GM23248 (cell line): ENCODE data around the gene DDAH1. TPM values are rescaled to one million over a fixed set of nuclear protein-coding genes. Genes with fewer than 3 reads are reported as not detected.

ENCODE experiments used
- DNase-seq: peaks from one replicate; pipeline ENCODE4 v3.0.0-alpha.2; 2015
- H2AFZ ChIP-seq: fragments of 200-600 bp; sonication (generic); 2 replicates; pipeline ENCODE4 v1.6.1; 2016; ENCODE audit warnings: antibody characterized with exemption
- H3F3A ChIP-seq: fragments of 200-600 bp; sonication (generic); 2 replicates; pipeline ENCODE4 v1.6.1; 2016; ENCODE audit warnings: mild to moderate bottlenecking, antibody characterized with exemption, mixed run types; ENCODE audit not compliant: insufficient read depth
- H3K27ac ChIP-seq: fragments of 200-600 bp; sonication (generic); 2 replicates; pipeline ENCODE4 v1.5.1; 2016; ENCODE audit warnings: mild to moderate bottlenecking
- H3K27me3 ChIP-seq: fragments of 200-600 bp; sonication (generic); replicated peaks from 2 replicates; pipeline ENCODE4 v1.6.1; 2016; ENCODE audit warnings: mild to moderate bottlenecking; ENCODE audit not compliant: insufficient read depth
- H3K36me3 ChIP-seq: fragments of 200-600 bp; sonication (generic); 2 replicates; pipeline ENCODE4 v1.6.1; 2016; ENCODE audit warnings: low read depth, mild to moderate bottlenecking
- H3K4me1 ChIP-seq: fragments of 200-600 bp; sonication (generic); 2 replicates; pipeline ENCODE4 v1.6.1; 2016; ENCODE audit warnings: mild to moderate bottlenecking; ENCODE audit not compliant: insufficient read depth
- H3K4me2 ChIP-seq: fragments of 200-600 bp; sonication (generic); one replicate; pipeline ENCODE4 v1.6.1; 2016; ENCODE audit warnings: mild to moderate bottlenecking; ENCODE audit not compliant: unreplicated experiment
- H3K4me3 ChIP-seq: fragments of 200-600 bp; sonication (generic); 2 replicates; pipeline ENCODE4 v1.5.1; 2016; ENCODE audit warnings: mild to moderate bottlenecking
- H3K79me2 ChIP-seq: fragments of 200-600 bp; sonication (generic); 2 replicates; pipeline ENCODE4 v1.6.1; 2016; ENCODE audit warnings: mild to moderate bottlenecking; ENCODE audit not compliant: insufficient read depth
- H3K9ac ChIP-seq: fragments of 200-600 bp; sonication (generic); 2 replicates; pipeline ENCODE4 v1.6.1; 2016; ENCODE audit warnings: mild to moderate bottlenecking
- H3K9me2 ChIP-seq: fragments of 200-600 bp; sonication (generic); 2 replicates; pipeline ENCODE4 v1.6.1; 2016; ENCODE audit warnings: mixed run types, mild to moderate bottlenecking, moderate library complexity; ENCODE audit not compliant: insufficient read depth
- H3K9me3 ChIP-seq: fragments of 200-600 bp; sonication (generic); one replicate; pipeline ENCODE4 v1.6.1; 2017; ENCODE audit warnings: low read depth
- H4K20me1 ChIP-seq: fragments of 200-600 bp; sonication (generic); 2 replicates; pipeline ENCODE4 v1.6.0; 2016; ENCODE audit not compliant: insufficient read depth
- EZH2 ChIP-seq: fragments of 200-600 bp; sonication (generic); IDR thresholded peaks from 2 replicates; pipeline ENCODE4 v1.6.1; 2018; ENCODE audit warnings: antibody characterized with exemption, mild to moderate bottlenecking; ENCODE audit not compliant: insufficient read depth, poor library complexity, severe bottlenecking
- EZH2phosphoT487 ChIP-seq: fragments of 200-600 bp; sonication (generic); IDR thresholded peaks from 2 replicates; pipeline ENCODE4 v1.6.1; 2018; ENCODE audit warnings: antibody characterized with exemption, moderate library complexity, mild to moderate bottlenecking, low read depth; ENCODE audit not compliant: insufficient read depth
- WGBS, 2 experiments: methylation state at CpG; one replicate each; pipeline ENCODE4 v1.1.6; 2015 to 2017; ENCODE audit warnings: low lambda C conversion rate in 2 of 2, low coverage in 1 of 2; ENCODE audit errors: missing lambda C conversion rate in 2 of 2; 5-methylcytosine and 5-hydroxymethylcytosine counted together
- in situ Hi-C: fragments of 300-500 bp; cut with MboI; formaldehyde crosslinking; loops from 2 replicates; pipeline ENCODE4 v1.15.0; 2020
- polyA plus RNA-seq: library from polyadenylated mRNA; unstranded; fragments of >200 nt; fragmentation: Nextera tagmentation; extraction: Ambion mirVana; gene quantifications from 2 replicates; pipeline ENCODE4 v1.2.1, GENCODE V29; 2016
- total RNA-seq: library from RNA; depleted of rRNA; stranded (reverse); fragments of >200 nt; shearing (Covaris generic); gene quantifications from 2 replicates; pipeline ENCODE4 v1.2.3, GENCODE V29; 2014

Gene DDAH1
- total and polyA plus RNA-seq, 2 experiments from 2014 or later = 168 to 238 TPM

DNA sequence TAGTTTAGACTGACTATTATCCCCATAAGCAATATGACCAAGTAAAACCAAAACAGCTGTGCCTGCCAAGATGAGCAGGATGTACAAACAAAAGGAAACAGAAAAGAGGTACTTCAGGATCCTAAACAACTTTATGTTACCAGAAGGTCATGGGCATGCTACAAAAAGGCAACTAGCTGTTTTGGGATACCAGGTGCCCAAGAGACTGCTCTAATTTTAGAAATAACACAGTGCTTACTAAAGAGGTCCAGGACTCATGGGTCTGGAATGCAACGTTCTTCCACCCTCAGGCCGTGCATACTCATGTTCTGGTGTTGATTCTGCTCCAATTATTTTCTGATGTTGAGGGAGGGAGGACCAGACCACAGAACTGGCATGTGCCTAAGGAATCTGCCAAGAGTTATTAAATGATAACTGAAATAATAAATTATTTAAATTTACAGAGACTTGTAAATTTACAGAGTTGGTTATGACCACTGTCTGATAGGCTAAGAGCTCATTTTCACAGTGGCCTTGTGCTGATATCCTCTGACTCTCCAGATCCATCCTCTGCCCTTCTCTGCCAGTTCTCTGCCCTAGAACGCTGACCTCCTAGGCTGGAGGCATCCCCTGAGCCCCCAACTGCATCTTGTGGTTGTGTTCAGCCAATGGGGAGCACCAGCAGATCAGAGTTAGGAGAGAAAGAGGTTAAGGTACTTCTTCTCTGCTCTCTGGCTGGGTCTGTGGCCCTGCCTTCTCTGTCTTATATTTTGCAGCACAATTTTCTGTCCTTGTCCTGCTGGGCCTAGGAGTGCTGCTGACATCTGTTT lies 150.9 kb downstream of the DDAH1 start:
- H3K9me3 ChIP-seq = no peaks in the 10 kb centered on the region
- H3F3A ChIP-seq = peaks cover 85% of the 10 kb centered on the region
- H3K4me1 ChIP-seq = peaks cover 81% of the 10 kb centered on the region
- H3K9ac ChIP-seq = peak overlapping the region; percentile 60
- peak overlapping the region; percentile 99 for H3K27ac ChIP-seq
- H3K4me2 ChIP-seq = peak overlapping the region; percentile 10
- TF ChIP-seq EZH2 (no peak), EZH2phosphoT487 (no peak)
- in situ Hi-C loops = loop anchor here (10.0 kb wide), 1 partner anchor 151 kb away; the partner anchor contains the start of gene DDAH1
- H3K27me3 ChIP-seq = no peaks in the 10 kb centered on the region
- DNase-seq = peak; percentile 94
- H3K79me2 ChIP-seq = peaks cover 67% of the 10 kb centered on the region
- H4K20me1 ChIP-seq = no peaks in the 10 kb centered on the region
- no peaks in the 10 kb centered on the region for H3K9me2 ChIP-seq
- 18 to 22% methylated on average over 3 of the region's 3 CpGs for WGBS, 2 experiments
- peaks cover 20% of the 10 kb centered on the region for H3K36me3 ChIP-seq
- H2AFZ ChIP-seq = no peak overlapping the region
- H3K4me3 ChIP-seq = no peak overlapping the region

GRCh38 chr1:85311818-85312217 lies 153.1 kb downstream of the DDAH1 start:
- no peak for DNase-seq
- Histone ChIP-seq H3K9ac (no peak overlapping the region), H3K4me2 (no peak overlapping the region), H3K4me3 (no peak overlapping the region), H3K9me3 (no peaks in the 10 kb centered on the region), H3F3A (peaks cover 71% of the 10 kb centered on the region), H3K27ac (peak overlapping the region; percentile 10), H4K20me1 (no peaks in the 10 kb centered on the region), H3K36me3 (0 out of 2 replicates have a peak, but pooled peaks cover 3% of the 10 kb centered on the region), H3K4me1 (peaks cover 70% of the 10 kb centered on the region), H3K79me2 (peaks cover 52% of the 10 kb centered on the region), H3K9me2 (no peaks in the 10 kb centered on the region), H2AFZ (no peak overlapping the region), H3K27me3 (no peaks in the 10 kb centered on the region)
- WGBS, 2 experiments = 70 to 75% methylated on average over 2 of the region's 2 CpGs
- TF ChIP-seq EZH2phosphoT487 (no peak), EZH2 (no peak)
- in situ Hi-C loops = loop anchor here (10.0 kb wide), 1 partner anchor 153 kb away; the partner anchor contains the start of gene DDAH1

GRCh38 chr1:85308833-85309350 lies 156.1 kb downstream of the DDAH1 start:
- peaks cover 41% of the 10 kb centered on the region for H3K4me1 ChIP-seq
- in situ Hi-C loops = loop anchor here (10.0 kb wide), 2 partner anchors 266 to 396 kb away; partner anchors contain the start of gene ZNHIT6
- WGBS, 2 experiments = 49 to 52% methylated on average over 4 of the region's 4 CpGs
- H3K79me2 ChIP-seq = peaks cover 39% of the 10 kb centered on the region; the same call in 1 of the 2 replicates
- H2AFZ ChIP-seq = no peak overlapping the region
- no peaks in the 10 kb centered on the region for H3K27me3 ChIP-seq
- H3K9me3 ChIP-seq = no peaks in the 10 kb centered on the region
- no peaks in the 10 kb centered on the region for H3K9me2 ChIP-seq
- no peaks in the 10 kb centered on the region for H4K20me1 ChIP-seq
- peaks cover 43% of the 10 kb centered on the region for H3F3A ChIP-seq
- no peak for DNase-seq
- TF ChIP-seq EZH2phosphoT487 (no peak), EZH2 (no peak)
- H3K27ac ChIP-seq = peak overlapping the region; percentile 7; the same call in 1 of the 2 replicates
- H3K36me3 ChIP-seq = no peaks in the 10 kb centered on the region
- H3K4me3 ChIP-seq = no peak overlapping the region
- H3K4me2 ChIP-seq = peak overlapping the region; percentile 51
- H3K9ac ChIP-seq = no peak overlapping the region

- no peaks in the 10 kb centered on the region for H3K9me3 ChIP-seq
- H3K4me3 ChIP-seq = no peak overlapping the region
- H3K27ac ChIP-seq = peak overlapping the region; percentile 12; the same call in 1 of the 2 replicates
- H3K9me2 ChIP-seq = no peaks in the 10 kb centered on the region
- no peaks in the 10 kb centered on the region for H4K20me1 ChIP-seq
- H3K4me1 ChIP-seq = peaks cover 39% of the 10 kb centered on the region
- H3F3A ChIP-seq = peaks cover 42% of the 10 kb centered on the region
- H3K36me3 ChIP-seq = no peaks in the 10 kb centered on the region
- DNase-seq = peak; percentile 95
- H3K4me2 ChIP-seq = peak overlapping the region; percentile 51
- in situ Hi-C loops = loop anchor here (10.0 kb wide), 2 partner anchors 267 to 397 kb away; partner anchors contain the start of gene ZNHIT6
- H3K79me2 ChIP-seq = peaks cover 37% of the 10 kb centered on the region; the same call in 1 of the 2 replicates
- H2AFZ ChIP-seq = peak overlapping the region; percentile 58; the same call in 1 of the 2 replicates
- no peaks in the 10 kb centered on the region for H3K27me3 ChIP-seq
- H3K9ac ChIP-seq = peak overlapping the region; percentile 39
- TF ChIP-seq EZH2phosphoT487 = no peak
- TF ChIP-seq EZH2 = no peak
- WGBS, 2 experiments = 21 to 24% methylated on average over 27 of the region's 27 CpGs
These were observed 156.7 kb downstream of the DDAH1 start for GRCh38 chr1:85307987-85308832.
